ENCODE data around the gene RAB1B. TPM values are rescaled to one million over a fixed set of nuclear protein-coding genes. Genes with fewer than 3 reads are reported as not detected.

RAB1B gene
- total RNA-seq, 1 donor from 2014 or later: 152 TPM

GRCh38 chr11:66278363-66279091 is 10.1 kb downstream of the RAB1B start:
- no peak for TF ChIP-seq CTCF (conservative IDR thresholded peaks at IDR 0.05; ENCODE audit: low read depth, low read length)
- DNase-seq (ENCODE audit: low read depth): no peak
- H3K4me3 ChIP-seq (ENCODE audit: low read depth, low read length): no peak overlapping the region

- no peak overlapping the region for H3K4me3 ChIP-seq (ENCODE audit: low read depth, low read length)
- no peak for DNase-seq (ENCODE audit: low read depth)
- no peak for TF ChIP-seq CTCF (conservative IDR thresholded peaks at IDR 0.05; ENCODE audit: low read depth, low read length)
These were observed 10.8 kb downstream of the RAB1B start for GRCh38 chr11:66279092-66279734.

- no peak overlapping the region for H3K4me3 ChIP-seq (ENCODE audit: low read depth, low read length)
- no peak for DNase-seq (ENCODE audit: low read depth)
- no peak for TF ChIP-seq CTCF (conservative IDR thresholded peaks at IDR 0.05; ENCODE audit: low read depth, low read length)
These were observed 12.0 kb downstream of the RAB1B start for GRCh38 chr11:66280428-66280827.

GRCh38 chr11:66281001-66281400 is 12.6 kb downstream of the RAB1B start:
- TF ChIP-seq CTCF (conservative IDR thresholded peaks at IDR 0.05; ENCODE audit: low read depth, low read length): no peak
- no peak for DNase-seq (ENCODE audit: low read depth)

GRCh38 chr11:66281776-66282467 is 13.5 kb downstream of the RAB1B start:
- DNase-seq (ENCODE audit: low read depth): no peak
- H3K4me3 ChIP-seq (ENCODE audit: low read depth, low read length): no peak overlapping the region
- TF ChIP-seq CTCF (conservative IDR thresholded peaks at IDR 0.05; ENCODE audit: low read depth, low read length): no peak

More at GRCh38 chr11:66281001-66281400, 12.6 kb downstream of the RAB1B start:
- H3K4me3 ChIP-seq (ENCODE audit: low read depth, low read length): no peak overlapping the region

GRCh38 chr11:66282468-66283455 is 14.3 kb downstream of the RAB1B start:
- no peak overlapping the region for H3K4me3 ChIP-seq (ENCODE audit: low read depth, low read length)
- TF ChIP-seq CTCF (conservative IDR thresholded peaks at IDR 0.05; ENCODE audit: low read depth, low read length): peak; percentile 88
- no peak for DNase-seq (ENCODE audit: low read depth)
